Stimulated activated CD4-positive, alpha-beta T cell treated with anti-CD3 and anti-CD28 coated beads, Interleukin-2, amount 100 ng/mL, for 4 hours (primary cell): ENCODE data around the gene PTPRQ.
"Not testable (repeated sequence)": the region's sequence is repeated elsewhere in the genome, so short reads cannot be mapped to it uniquely, and the experiment has no call there.

ENCODE experiments used
- DNase-seq: peaks from one replicate; pipeline ENCODE4 v3.0.0-alpha.2; 2020; ENCODE audit warnings: low read depth

The PTPRQ gene, protein sequence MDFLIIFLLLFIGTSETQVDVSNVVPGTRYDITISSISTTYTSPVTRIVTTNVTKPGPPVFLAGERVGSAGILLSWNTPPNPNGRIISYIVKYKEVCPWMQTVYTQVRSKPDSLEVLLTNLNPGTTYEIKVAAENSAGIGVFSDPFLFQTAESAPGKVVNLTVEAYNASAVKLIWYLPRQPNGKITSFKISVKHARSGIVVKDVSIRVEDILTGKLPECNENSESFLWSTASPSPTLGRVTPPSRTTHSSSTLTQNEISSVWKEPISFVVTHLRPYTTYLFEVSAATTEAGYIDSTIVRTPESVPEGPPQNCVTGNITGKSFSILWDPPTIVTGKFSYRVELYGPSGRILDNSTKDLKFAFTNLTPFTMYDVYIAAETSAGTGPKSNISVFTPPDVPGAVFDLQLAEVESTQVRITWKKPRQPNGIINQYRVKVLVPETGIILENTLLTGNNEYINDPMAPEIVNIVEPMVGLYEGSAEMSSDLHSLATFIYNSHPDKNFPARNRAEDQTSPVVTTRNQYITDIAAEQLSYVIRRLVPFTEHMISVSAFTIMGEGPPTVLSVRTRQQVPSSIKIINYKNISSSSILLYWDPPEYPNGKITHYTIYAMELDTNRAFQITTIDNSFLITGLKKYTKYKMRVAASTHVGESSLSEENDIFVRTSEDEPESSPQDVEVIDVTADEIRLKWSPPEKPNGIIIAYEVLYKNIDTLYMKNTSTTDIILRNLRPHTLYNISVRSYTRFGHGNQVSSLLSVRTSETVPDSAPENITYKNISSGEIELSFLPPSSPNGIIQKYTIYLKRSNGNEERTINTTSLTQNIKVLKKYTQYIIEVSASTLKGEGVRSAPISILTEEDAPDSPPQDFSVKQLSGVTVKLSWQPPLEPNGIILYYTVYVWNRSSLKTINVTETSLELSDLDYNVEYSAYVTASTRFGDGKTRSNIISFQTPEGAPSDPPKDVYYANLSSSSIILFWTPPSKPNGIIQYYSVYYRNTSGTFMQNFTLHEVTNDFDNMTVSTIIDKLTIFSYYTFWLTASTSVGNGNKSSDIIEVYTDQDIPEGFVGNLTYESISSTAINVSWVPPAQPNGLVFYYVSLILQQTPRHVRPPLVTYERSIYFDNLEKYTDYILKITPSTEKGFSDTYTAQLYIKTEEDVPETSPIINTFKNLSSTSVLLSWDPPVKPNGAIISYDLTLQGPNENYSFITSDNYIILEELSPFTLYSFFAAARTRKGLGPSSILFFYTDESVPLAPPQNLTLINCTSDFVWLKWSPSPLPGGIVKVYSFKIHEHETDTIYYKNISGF (N-terminal part only)

DNA sequence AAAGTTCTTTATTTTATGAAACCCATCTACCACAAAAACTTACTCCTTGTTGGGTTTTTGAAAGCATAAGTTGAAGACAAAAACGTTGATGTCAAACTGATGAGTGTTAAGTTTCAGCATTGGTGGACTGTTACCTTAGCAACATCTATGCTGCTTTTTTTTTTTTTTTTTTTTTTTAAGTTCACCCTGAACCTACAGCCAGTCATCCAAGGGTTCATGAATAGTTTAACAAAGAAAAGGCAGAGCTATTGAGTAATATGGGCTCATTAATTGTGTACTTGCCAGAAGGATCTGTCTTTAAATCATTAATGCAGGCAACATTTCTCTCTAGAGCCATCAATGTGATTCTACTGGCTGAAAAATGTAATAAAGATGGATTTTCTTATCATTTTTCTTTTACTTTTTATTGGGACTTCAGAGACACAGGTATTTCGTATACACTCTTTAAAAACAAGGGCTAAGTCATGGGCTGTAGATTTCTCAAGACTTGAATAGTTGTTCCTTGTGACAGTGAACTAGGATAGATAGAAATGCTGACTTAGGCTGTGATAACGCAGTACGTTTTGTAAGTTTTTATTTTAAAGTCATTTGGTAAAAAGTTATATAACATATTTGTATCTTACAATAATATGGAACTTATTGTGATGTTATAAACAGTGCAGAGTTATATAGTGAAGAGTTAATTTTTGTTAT lies at the start of gene PTPRQ:
PTPRQ (plus strand) TSS at position 262 of the 693 bp plus-strand sequence; CDS start at position 373, 111 bp downstream.
- no peak for DNase-seq

DNA sequence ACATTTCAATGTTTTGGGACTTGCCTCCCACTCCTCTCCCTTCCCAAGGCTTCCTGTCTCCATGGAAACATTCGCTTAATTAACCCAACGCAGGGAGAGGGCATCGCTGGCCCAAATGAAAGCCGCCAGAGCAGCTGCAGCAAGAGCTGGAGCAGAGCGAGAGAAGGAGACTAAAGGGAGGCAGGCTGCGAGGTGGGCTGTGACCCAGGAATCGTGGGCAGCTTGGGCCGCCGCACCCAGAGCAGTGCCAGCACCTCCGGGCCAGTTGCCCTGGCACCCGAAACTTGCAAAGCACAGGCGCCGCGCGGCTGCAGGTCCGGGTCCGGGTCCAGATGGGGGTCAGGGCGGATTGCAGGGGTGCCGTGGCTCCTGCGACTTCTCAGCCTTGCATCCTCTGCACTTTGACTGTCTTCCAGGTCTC lies 43.5 kb upstream of the PTPRQ start:
- no peak for DNase-seq

DNA sequence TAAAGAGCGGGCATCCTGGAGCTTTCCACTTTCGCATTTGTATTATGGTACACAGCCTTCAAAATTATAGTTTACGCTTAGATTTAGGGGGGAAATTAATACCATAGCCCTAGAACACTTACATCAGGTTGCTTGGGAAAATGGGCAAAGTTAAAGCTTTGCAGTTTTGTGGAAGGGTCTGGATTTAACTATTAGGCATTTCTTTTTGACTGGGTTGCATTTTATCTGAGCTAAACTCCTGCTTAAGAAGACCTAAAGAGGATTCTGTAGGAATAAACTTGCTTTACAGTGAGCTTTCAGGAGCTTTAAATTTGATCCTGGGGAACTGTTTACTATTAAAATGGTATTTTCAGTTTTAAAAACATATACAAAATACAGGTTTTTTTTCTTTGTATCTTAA lies 42.8 kb upstream of the PTPRQ start:
- DNase-seq: no peak

DNA sequence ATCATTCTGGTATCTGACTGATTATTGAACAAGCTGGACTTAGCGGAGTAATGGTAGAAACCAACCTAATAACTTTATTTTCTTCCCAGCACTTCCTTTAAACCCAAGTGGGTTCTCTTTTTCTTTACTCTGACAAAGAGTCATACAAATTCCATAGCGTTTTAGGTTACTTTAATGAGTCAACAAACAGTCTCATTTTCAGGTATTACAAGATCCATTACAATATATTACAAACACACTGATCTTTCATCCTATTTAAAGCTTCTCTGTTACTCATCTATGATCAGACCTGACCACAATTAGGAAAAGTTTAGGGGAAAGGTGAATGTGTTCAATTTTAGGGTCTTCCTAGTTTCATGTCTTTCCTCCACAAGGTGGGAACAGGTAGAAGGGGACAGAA lies 39.4 kb upstream of the PTPRQ start:
- no peak for DNase-seq

DNA sequence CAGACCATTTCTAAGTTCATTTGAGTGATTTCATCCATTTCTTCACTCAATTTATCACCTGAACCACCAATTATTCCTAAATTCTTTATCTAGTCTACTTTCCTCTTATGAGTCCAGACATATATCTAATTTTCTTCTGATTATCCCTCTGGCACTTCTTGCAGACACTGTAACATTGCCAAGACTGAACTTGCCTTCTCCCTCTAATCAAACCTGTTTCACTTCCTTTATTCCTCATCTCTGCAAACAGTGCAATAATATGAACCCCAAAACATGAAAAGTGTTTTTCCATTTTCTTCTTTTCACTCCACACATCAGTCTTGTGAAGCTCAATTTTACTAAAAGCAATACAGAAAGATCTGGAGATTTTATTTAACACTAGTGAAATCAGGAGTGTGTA lies 37.8 kb upstream of the PTPRQ start:
- DNase-seq: no peak

DNA sequence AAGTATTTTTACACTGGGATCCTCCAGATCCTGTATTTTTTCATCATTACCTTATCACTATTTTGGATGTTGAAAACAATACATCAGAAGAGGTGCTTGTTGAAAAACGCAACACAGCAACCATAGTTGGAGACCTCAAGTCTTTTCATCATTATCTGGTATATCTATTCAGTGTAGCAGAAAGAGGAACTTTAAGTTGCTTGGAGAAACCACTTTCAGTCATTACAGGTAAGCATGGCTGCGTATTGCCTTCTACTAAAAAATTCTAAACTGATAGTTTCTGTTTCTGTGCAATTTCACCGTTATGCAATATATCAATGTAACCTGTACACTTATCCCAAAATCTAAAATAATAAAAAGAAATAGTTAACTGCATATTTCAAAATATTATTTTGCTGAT lies 32.2 kb upstream of the PTPRQ start:
- DNase-seq: no peak

DNA sequence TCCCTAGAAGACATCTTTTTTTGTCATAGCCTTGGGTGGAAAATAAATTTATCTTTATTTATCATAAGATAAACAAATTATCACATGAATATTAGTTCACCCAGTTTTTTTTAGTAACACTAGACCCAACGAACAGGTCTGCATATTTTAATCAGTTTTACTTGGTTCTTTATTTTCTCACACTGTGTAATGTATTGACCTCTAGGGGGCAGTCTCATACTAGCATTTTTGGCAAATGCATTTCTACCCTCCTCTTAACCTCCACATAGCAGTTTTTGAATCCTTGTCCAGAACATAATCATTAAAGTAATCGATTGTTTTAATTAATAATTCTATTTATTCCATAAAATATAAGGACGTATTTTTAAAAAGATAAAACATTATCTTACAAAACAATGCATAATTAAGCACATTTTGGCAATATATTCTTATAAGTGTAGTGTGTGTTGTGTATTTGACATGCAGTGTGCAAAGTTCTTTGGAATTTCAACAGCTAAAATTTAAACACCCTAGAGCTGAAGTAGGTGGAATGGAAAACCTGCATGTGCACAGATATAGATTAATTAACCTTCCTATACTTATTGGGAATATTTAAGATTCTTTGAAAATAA lies 31.6 kb upstream of the PTPRQ start:
- no peak for DNase-seq

DNA sequence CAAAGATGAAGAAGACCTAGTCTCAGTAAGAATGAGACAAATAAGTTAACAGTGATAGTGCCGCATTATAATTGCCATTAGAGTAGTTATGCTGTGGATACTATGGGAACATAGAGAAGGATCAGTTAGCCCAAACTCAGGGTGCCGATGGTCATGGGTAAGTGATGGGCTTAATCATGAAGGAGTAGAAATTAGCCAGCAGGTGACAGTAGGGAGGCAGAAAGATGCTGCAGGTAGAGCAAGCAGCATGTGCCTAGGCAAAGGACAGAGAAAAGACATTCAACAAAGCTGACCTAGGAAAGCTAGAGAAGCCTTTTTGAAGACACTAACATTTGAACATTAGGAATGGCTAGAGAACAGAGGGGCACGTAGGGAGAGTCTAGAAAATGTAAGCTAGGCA lies 30.6 kb upstream of the PTPRQ start:
- no peak for DNase-seq

DNA sequence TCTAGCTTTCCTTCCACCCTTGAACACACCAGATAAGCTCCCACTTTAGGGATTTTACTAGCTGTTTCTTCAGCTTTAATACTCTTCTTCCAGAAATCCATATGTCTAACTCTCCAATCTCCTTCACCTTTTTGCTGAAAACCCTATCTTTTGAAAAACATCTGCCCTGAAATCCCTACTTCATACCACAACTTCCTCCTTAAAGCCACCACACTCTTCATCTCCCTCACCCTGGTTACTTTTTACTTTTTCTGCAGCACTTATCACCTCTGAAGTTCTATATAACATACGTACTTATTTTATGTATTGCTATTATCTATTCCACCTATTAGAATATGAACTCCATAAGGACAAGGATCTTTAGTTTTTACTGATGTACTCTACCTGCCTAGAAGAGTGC lies 28.6 kb upstream of the PTPRQ start:
- no peak for DNase-seq

DNA sequence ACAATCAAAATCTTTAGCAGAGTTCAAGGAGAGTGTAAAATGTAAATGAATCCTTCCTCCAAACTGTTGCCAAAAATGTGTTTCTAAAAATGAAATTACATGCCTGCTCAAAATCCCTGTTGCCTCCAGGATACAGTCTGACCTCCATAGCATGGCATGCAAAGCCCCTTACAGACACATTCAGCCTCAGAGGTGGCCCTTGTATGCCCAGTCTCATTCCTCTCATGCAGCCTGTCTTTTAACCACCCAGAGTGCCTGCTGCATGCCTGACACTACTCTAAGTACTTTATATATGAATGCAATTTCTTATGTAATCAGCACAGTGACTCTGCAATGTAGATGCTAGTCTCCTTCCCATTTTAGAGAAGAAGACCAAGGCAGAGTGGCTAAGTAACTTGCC lies 24.4 kb upstream of the PTPRQ start:
- no peak for DNase-seq

DNA sequence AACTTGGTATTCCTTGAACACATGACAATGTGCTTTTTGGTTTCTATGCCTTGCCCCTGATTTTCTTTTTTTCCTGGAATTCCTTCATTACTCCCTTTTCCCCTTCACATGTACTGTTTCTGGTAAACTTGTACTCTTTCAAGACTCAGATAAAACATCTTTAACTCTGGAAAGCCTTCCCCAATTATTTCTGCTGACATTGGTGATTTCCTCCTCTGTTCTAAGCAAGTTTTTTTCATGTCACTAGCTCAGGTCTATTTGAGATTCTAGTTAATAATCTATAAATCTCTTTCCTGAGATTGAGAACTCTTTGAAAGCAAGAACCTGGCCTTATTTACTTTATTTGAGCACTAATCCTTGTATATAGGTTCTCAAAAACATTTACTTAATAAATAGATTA lies 24.0 kb upstream of the PTPRQ start:
- no peak for DNase-seq

DNA sequence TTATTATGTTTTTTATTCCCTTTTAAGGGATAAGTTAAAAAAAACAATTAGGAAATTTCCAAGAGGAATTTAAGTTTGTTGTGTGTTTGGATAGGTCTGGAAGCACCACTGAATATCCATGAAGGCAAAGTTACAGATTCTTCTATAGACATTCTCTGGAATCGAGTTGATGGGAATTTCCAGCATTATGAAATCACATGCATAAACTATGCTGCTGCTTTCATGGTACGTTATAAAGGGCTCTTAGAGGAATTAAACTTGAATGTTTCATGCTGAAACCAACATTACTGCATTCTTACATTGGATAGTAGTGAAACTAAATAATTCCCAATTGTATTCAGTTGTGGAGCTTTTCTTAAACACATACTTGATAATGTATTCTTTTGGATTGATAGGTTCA lies 21.5 kb upstream of the PTPRQ start:
- DNase-seq: no peak

DNA sequence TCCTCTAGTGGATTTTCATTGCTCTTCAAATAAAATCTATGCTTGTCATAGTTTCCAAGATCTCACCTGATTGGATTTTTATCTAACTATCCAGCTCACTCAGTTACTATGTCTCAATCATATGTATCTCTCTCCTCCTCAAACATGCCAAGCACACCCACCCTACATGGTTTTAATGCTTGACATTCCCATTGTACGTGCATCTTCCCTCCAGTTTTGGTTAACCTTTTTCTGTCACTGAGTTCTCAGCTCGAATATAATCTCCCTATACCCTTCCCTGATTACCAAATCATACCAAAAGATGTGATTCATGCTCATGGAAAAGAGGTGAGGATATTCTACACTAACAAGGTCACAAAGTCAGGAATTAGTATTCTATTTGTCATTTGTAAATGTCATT lies 12.0 kb upstream of the PTPRQ start:
- DNase-seq: no peak

DNA sequence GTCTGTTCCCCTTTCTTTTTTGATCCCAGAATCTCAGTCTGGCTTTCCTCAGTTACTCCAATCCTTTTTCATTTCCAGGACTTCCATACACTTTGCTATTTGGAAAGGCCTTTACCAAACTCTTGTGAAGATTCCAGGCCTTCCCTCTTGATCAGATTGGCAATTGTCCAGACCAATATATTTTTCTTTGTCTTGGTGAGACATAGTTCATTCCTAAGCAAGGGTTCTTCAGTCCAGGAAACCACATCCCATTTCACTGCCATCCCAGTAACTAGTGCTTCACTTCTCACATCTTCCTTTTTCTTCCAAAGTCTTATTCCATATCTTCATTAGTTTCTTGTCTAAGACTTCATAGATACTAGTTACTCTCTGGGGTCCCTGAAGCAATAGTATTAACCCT lies 2.1 kb upstream of the PTPRQ start:
- no peak for DNase-seq

DNA sequence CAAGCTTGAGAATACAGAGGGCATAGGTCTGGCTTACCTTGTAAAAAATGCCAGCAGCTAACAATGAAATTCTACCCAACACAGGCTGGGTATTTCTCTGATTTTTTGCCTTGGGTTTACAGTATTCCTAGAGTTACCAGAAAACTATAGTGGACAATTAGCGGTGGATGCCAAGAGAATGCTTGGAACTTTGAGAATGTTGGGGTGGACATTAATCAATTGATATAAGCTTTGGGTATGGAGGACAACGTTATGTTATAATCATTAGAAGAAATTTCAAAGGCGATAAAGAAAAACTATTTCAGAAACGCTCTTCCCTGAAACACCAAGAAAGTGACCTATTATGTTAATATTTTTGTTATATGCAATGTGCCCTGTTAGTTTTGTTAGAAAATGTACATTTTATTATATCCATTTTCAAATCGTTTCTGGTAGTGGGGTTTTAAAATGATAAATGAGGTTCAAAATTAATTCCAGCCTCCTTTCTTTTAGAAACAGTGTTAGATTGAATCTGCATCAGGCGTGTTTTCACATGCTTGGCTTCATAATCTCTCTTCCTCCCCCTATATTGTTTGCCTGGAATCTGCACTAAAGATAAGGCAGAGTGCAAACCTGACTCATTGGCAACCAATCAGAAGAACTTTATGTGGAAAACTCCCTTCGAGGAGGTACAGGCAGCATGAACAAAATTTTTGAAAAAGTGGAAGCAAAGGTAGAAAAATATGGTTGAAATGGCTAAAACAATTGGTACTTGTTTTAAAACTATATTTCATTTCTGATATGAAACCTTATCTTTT lies 1.4 kb upstream of the PTPRQ start:
- DNase-seq: no peak

DNA sequence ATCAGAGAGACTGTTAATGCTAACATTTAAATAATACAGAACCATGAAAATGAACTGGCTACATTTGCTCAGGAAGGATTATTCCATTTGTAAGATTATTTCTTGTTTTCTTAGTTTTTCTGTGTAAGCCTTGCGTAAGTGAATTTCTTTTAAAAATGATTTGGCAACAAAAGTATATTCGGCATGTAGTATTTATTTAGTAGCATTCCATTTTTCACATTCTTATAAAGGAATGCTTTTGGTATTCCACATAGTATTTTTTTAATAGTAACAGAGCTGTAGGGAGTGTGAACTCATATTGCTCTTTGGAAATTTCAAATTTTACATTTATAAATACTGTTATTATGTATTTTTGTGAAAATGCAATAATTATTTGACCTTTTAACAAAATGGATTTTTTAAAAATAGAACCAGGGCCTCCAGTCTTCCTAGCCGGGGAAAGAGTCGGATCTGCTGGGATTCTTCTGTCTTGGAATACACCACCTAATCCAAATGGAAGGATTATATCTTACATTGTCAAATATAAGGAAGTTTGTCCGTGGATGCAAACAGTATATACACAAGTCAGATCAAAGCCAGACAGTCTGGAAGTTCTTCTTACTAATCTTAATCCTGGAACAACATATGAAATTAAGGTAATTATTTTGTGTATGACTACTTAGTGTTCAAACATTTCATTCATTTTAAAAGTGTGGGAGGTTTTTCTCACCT lies 1.2 kb downstream of the PTPRQ start:
- no peak for DNase-seq

DNA sequence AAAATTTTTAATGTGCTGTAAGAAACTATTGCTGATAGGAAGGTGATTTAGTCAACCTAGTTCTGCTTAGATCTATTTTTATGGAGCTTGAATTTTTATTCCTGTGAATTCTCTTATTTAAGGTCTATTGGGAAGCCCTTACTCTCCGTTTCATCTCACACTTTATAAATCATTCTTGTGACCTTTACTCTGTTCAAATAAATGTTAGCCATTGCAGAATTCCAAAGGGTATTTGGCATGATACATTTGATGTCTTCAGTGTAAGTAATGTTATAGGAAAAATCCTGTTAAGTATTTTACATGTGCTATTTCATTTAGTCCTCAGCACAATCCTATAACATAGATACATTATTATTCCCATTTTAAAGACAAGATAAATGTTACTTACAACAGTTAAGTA lies 12.5 kb downstream of the PTPRQ start:
- no peak for DNase-seq

DNA sequence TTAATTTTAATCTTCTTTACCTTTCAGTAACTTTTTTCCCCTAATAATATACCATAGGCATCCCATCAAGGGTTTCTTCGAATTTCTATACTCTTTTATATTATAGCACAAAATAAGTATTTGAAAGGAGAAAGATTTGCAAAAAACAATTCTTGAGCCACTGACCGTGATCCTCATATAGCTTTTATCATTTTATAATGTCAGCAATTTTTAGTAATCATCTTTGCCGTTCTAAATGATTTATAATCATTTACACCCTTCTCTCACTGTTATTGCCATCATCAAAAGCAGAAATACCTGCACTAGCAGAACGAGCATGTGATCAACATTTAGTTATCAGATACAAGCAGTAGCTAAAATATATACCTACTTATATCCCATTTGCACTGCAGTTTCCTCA lies 16.9 kb downstream of the PTPRQ start:
- no peak for DNase-seq

DNA sequence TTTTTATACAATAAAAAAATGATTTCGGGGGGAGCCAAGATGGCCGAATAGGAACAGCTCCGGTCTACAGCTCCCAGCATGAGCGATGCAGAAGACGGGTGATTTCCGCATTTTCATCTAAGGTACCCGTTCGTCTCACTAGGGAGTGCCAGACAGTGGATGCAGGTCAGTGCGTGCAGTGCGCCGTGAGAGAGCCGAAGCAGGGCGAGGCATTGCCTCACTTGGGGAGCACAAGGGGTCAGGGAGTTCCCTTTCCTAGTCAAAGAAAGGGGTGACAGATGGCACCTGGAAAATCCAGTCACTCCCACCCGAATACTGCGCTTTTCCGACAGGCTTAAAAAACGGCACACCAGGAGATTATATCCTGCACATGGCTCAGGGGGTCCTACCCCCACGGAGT lies 17.8 kb downstream of the PTPRQ start:
- not testable (repeated sequence) for DNase-seq

DNA sequence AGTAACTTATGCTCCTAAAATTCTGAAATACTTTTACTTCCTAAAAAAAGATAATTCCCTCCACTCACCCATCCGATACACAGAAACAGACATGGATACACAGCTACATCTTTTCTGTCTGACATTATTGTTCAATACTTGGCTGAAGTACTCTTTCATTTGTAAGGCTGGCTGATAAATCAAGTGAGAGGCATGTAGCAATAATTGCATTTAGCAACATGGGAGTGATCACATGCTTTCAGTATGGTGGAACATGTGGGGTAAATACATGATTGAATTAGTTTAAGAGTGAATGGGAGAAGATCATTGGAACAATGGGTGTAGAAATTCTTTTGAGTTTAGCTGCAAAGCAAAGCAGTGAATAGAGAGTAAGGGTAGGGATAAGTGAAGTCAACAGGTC lies 25.6 kb downstream of the PTPRQ start:
- DNase-seq: no peak
